PC-9 (cell line): ENCODE data around the gene PFKP. TPM values are rescaled to one million over a fixed set of nuclear protein-coding genes. Genes with fewer than 3 reads are reported as not detected.

Source experiments
- Bru-seq: library from RNA; stranded (reverse); fragments of 400-500 nt; gene quantifications from one replicate; lab custom pipeline; 2021; lab: Mats Ljungman, UMichigan
- BruChase-seq, 2 experiments: library from RNA; stranded (reverse); fragments of 400-500 nt; gene quantifications; one replicate each; lab custom pipeline; 2021; lab: Mats Ljungman, UMichigan
- BruUV-seq: library from RNA; stranded (reverse); fragments of 400-500 nt; replicated peaks from 2 replicates; lab custom pipeline; 2021; lab: Mats Ljungman, UMichigan
- CTCF ChIA-PET: fragments of 300-600 bp; sonication (Branson Sonifier 250); formaldehyde crosslinking; loops from one replicate; lab custom pipeline; 2022; ENCODE audit warnings: antibody characterized with exemption; lab: Charles Lee
- POLR2A ChIA-PET: fragments of 300-600 bp; sonication (Branson Sonifier 250); formaldehyde crosslinking; loops from one replicate; lab custom pipeline; 2022; ENCODE audit warnings: antibody characterized with exemption; ENCODE audit not compliant: unreplicated experiment; lab: Charles Lee
- DNase-seq, 2 experiments: peaks; one replicate each; pipeline versions ENCODE4 v3.0.0 to v3.0.0-alpha.2; 2015 to 2022; ENCODE audit warnings: mixed read lengths in 1 of 2
- H2AFZ ChIP-seq: fragments of 200-600 bp; sonication (generic); 2 replicates; pipeline ENCODE4 v1.8.1; 2017; ENCODE audit warnings: antibody characterized with exemption
- H3F3A ChIP-seq: fragments of 200-600 bp; sonication (generic); 2 replicates; pipeline ENCODE4 v1.8.1; 2017; ENCODE audit warnings: antibody characterized with exemption, mild to moderate bottlenecking, low read depth; ENCODE audit not compliant: insufficient read depth
- H3K27ac ChIP-seq: fragments of 200-600 bp; sonication (generic); 2 replicates; pipeline ENCODE4 v1.6.1; 2016; ENCODE audit warnings: mixed run types
- H3K27me3 ChIP-seq: fragments of 200-600 bp; sonication (generic); 2 replicates; pipeline ENCODE4 v1.6.1; 2016; ENCODE audit warnings: low read depth, mixed run types; ENCODE audit not compliant: insufficient read depth
- H3K36me3 ChIP-seq: fragments of 200-600 bp; sonication (generic); 2 replicates; pipeline ENCODE4 v1.6.1; 2016; ENCODE audit warnings: low read depth, mixed run types
- H3K4me1 ChIP-seq: fragments of 200-600 bp; sonication (generic); replicated peaks from 2 replicates; pipeline ENCODE4 v1.6.1; 2016; ENCODE audit warnings: mixed run types; ENCODE audit not compliant: insufficient read depth
- H3K4me2 ChIP-seq: fragments of 200-600 bp; sonication (generic); 2 replicates; pipeline ENCODE4 v1.6.1; 2017; ENCODE audit warnings: mixed run types
- H3K4me3 ChIP-seq: fragments of 200-600 bp; sonication (generic); 2 replicates; pipeline ENCODE4 v1.6.1; 2016; ENCODE audit warnings: mixed run types
- H3K79me2 ChIP-seq: fragments of 200-600 bp; sonication (generic); 2 replicates; pipeline ENCODE4 v1.6.1; 2017; ENCODE audit warnings: low read depth, mixed run types
- H3K9me2 ChIP-seq: fragments of 200-600 bp; sonication (generic); 2 replicates; pipeline ENCODE4 v1.8.1; 2017; ENCODE audit warnings: mild to moderate bottlenecking; ENCODE audit not compliant: insufficient read depth
- H3K9me3 ChIP-seq: fragments of 200-600 bp; sonication (generic); 2 replicates; pipeline ENCODE4 v1.8.1; 2016; ENCODE audit warnings: low read depth; ENCODE audit not compliant: insufficient read depth
- H4K20me1 ChIP-seq: fragments of 200-600 bp; sonication (generic); 2 replicates; pipeline ENCODE4 v1.8.1; 2017; ENCODE audit not compliant: insufficient read depth
- CTCF ChIP-seq: fragments of 200-600 bp; sonication (generic); conservative IDR thresholded peaks from 2 replicates; pipeline ENCODE4 v1.6.1; 2017; ENCODE audit warnings: mixed run types, antibody characterized with exemption, mild to moderate bottlenecking, moderate library complexity
- EZH2 ChIP-seq: fragments of 200-600 bp; sonication (generic); IDR thresholded peaks from 2 replicates; pipeline ENCODE4 v1.8.0; 2017; ENCODE audit warnings: antibody characterized with exemption, low read depth
- intact Hi-C: fragments of 100-400 bp; cut with micrococcal nuclease; formaldehyde crosslinking; loops from one replicate; pipeline ENCODE4 v1.10.0; 2022; ENCODE audit not compliant: unreplicated experiment
- long read RNA-seq: library from polyadenylated mRNA; stranded (forward); transcript quantifications from one replicate; pipeline ENCODE4 v2.0.0, GENCODE V29; 2022
- total RNA-seq: library from RNA; stranded (reverse); gene quantifications from 2 replicates; pipeline ENCODE4 v1.2.3, GENCODE V29; 2021

The PFKP gene
- total RNA-seq (222 and 234 TPM in 2 replicates), Bru-seq, nascent RNA (percentile 91 among the genes with signal in this experiment), BruChase-seq, experiment 1, labeled RNA remaining after a 2-hour chase (percentile 92 among the genes with signal in this experiment), BruChase-seq, experiment 2, labeled RNA remaining after a 6-hour chase (percentile 90 among the genes with signal in this experiment)
- long read RNA-seq, transcript PFKP-201 (6 exons, 1,698 nt): minor isoform, 62 of 303 reads
- long read RNA-seq, transcript PFKP-203 (22 exons, 2,654 nt): major isoform, 153 of 303 reads
- long read RNA-seq, partial matches to known transcripts: 40 of 303 reads
- long read RNA-seq, other reads (novel, unspliced or antisense): 48 of 303 reads

DNA sequence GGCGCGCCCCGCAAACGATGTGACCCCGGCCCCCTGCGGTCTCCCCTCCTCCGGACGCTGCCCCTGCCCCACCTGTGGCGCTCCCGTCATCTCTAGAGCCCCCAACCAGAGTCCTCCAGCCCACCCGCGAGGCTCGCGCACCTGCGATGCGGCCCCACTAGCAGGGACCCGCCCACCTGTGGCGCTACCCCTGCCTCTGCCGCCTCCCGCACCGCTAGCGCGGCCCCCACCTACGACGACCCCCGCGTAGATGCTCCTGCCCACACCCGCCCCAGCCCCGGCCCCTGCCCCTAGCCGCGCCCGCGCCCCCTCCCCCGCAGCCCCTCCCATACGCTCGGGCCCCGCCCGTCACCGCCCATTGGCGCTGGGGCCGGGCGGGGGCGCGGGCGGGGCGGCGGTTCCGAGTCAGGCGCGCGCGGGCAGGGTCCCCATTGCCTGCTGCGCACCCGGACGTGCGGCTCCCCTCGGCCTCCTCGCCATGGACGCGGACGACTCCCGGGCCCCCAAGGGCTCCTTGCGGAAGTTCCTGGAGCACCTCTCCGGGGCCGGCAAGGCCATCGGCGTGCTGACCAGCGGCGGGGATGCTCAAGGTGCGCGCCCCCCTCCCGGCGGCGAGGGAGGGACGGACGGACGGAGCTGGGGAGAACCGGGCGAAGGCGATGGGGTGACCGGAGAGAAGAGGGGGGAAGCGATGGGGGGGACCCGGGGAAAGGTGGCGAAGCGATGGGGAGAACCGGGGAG lies at the start of gene PFKP:
TSS of gene PFKP (plus strand) at position 431 of the 741 bp plus-strand sequence. CDS start at position 479, 48 bp downstream.
- intact Hi-C loops: loop anchor here (2.0 kb wide), 1 partner anchor 20 kb away; no protein-coding TSS in a partner anchor
- no peak for TF ChIP-seq EZH2
- TF ChIP-seq CTCF: no peak
- Histone ChIP-seq H3K27me3 (no peaks in the 10 kb centered on the region), H3K4me2 (peak within 1 kb of the TSS; percentile 89), H4K20me1 (peaks cover 3% of the 10 kb centered on the region; the same call in 1 of the 2 replicates), H3K79me2 (peaks cover 45% of the 10 kb centered on the region), H2AFZ (peak within 1 kb of the TSS; percentile 86), H3K36me3 (no peaks in the 10 kb centered on the region), H3K4me1 (peaks cover 21% of the 10 kb centered on the region; the same call in 1 of the 2 replicates), H3K9me2 (no peaks in the 10 kb centered on the region), H3K27ac (no peak within 1 kb of the TSS), H3F3A (peaks cover 9% of the 10 kb centered on the region), H3K9me3 (no peaks in the 10 kb centered on the region), H3K4me3 (peak within 1 kb of the TSS; percentile 90)
- peak in 1 of 2 experiments; percentile 62 for DNase-seq
- ChIA-PET CTCF (no interaction called here), POLR2A (no interaction called here)
- no TSS peak for BruUV-seq

GRCh38 chr10:3018247-3018646 lies 49.1 kb upstream of the PFKP start:
- Histone ChIP-seq H3K79me2 (no peaks in the 10 kb centered on the region), H3K27me3 (peaks cover 96% of the 10 kb centered on the region), H3F3A (no peaks in the 10 kb centered on the region), H4K20me1 (no peaks in the 10 kb centered on the region), H3K27ac (no peak overlapping the region), H3K9me3 (no peaks in the 10 kb centered on the region), H2AFZ (no peak overlapping the region), H3K4me2 (no peak overlapping the region), H3K9me2 (no peaks in the 10 kb centered on the region), H3K4me3 (no peak overlapping the region), H3K36me3 (no peaks in the 10 kb centered on the region), H3K4me1 (no peaks in the 10 kb centered on the region)
- CTCF ChIA-PET: no interaction called here
- POLR2A ChIA-PET: no interaction called here
- intact Hi-C loops: no loop called here
- DNase-seq: no peak
- TF ChIP-seq EZH2 (no peak), CTCF (no peak)
- BruUV-seq: no TSS peak

GRCh38 chr10:3020311-3020710 lies 47.0 kb upstream of the PFKP start:
- intact Hi-C loops: no loop called here
- Histone ChIP-seq H3K4me3 (no peak overlapping the region), H3K79me2 (no peaks in the 10 kb centered on the region), H3K27me3 (peaks cover 97% of the 10 kb centered on the region), H3K27ac (no peak overlapping the region), H3K4me1 (no peaks in the 10 kb centered on the region), H3K36me3 (no peaks in the 10 kb centered on the region), H2AFZ (no peak overlapping the region), H3K9me3 (no peaks in the 10 kb centered on the region), H4K20me1 (no peaks in the 10 kb centered on the region), H3F3A (no peaks in the 10 kb centered on the region), H3K4me2 (no peak overlapping the region), H3K9me2 (no peaks in the 10 kb centered on the region)
- ChIA-PET CTCF (no interaction called here), POLR2A (no interaction called here)
- TF ChIP-seq EZH2 (no peak), CTCF (no peak)
- BruUV-seq: no TSS peak
- no peak for DNase-seq
